ENCODE results near the gene C17orf113.
"Not testable (repeated sequence)": the region's sequence is repeated elsewhere in the genome, so short reads cannot be mapped to it uniquely, and the experiment has no call there.

Gene C17orf113

GRCh38 chr17:42039794-42040763 lies 10.3 kb downstream of the C17orf113 start:
- no peak for DNase-seq

- no peak for DNase-seq
These were observed 12.0 kb downstream of the C17orf113 start for GRCh38 chr17:42038221-42038973.

GRCh38 chr17:42034059-42034458 lies 16.3 kb downstream of the C17orf113 start:
- DNase-seq, result no peak

GRCh38 chr17:42031584-42031983 lies 18.8 kb downstream of the C17orf113 start:
- no peak for DNase-seq

GRCh38 chr17:42028791-42029127 lies 21.6 kb downstream of the C17orf113 start:
- DNase-seq, result no peak

GRCh38 chr17:42027961-42028790 lies 22.2 kb downstream of the C17orf113 start:
- no peak for DNase-seq

- DNase-seq, result no peak
These were observed 22.9 kb downstream of the C17orf113 start for GRCh38 chr17:42027590-42027889.

- DNase-seq, result no peak
These were observed 23.4 kb downstream of the C17orf113 start for GRCh38 chr17:42026857-42027589.

- DNase-seq, result no peak
These were observed 24.5 kb downstream of the C17orf113 start for GRCh38 chr17:42025936-42026335.

- DNase-seq, result no peak
These were observed 25.2 kb downstream of the C17orf113 start for GRCh38 chr17:42025191-42025579.

GRCh38 chr17:42023524-42024349 lies 26.7 kb downstream of the C17orf113 start:
- no peak for DNase-seq

GRCh38 chr17:42020845-42021244 lies 29.6 kb downstream of the C17orf113 start:
- not testable (repeated sequence) for DNase-seq

- peak; percentile 86 for DNase-seq
These were observed 30.6 kb downstream of the C17orf113 start, which contains the start of gene NKIRAS2 for GRCh38 chr17:42019509-42020404. TSS of gene NKIRAS2 (plus strand) at chr17:42020090. CDS start at chr17:42021578, 1,488 bp downstream.

- no peak for DNase-seq
These were observed 31.4 kb downstream of the C17orf113 start for GRCh38 chr17:42018988-42019387.

- no peak for DNase-seq
These were observed 32.1 kb downstream of the C17orf113 start for GRCh38 chr17:42018339-42018738.

- DNase-seq, result no peak
These were observed 32.6 kb downstream of the C17orf113 start for GRCh38 chr17:42017866-42018200.

- DNase-seq, result peak; percentile 96
These were observed 33.2 kb downstream of the C17orf113 start, which contains the start of gene DNAJC7 for GRCh38 chr17:42016941-42017865. TSS of gene DNAJC7 (minus strand) at chr17:42017439. CDS start at chr17:42017416, 23 bp downstream.

GRCh38 chr17:42016411-42016831 lies 34.0 kb downstream of the C17orf113 start:
- DNase-seq, result no peak

GRCh38 chr17:42013740-42014139 lies 36.7 kb downstream of the C17orf113 start:
- DNase-seq, result not testable (repeated sequence)

Data from COR-L47 (cell line).